ENCODE data around the gene SF1. TPM values are rescaled to one million over a fixed set of nuclear protein-coding genes. Genes with fewer than 3 reads are reported as not detected.

The SF1 gene
- total and polyA plus RNA-seq, 2 of the 4 experiments (the other 2 are of a cell fraction), result 56.8 to 88.0 TPM

- Histone ChIP-seq H2BK5ac (ENCODE audit: low read depth, low read length, poor library complexity, severe bottlenecking) (peak within 1 kb of the TSS; percentile 1), H3K4me3 (ENCODE audit: insufficient read depth, low read depth, low read length) (peak within 1 kb of the TSS; percentile 84), H4K20me1 (ENCODE audit: insufficient read depth, low read length) (no peaks in the 10 kb centered on the region), H3K9me1 (ENCODE audit: insufficient read depth, low read length) (peaks cover 16% of the 10 kb centered on the region), H2BK120ac (ENCODE audit: low read depth, low read length) (no peak within 1 kb of the TSS), H3K79me1 (ENCODE audit: low read depth in 1 of 2, low read length in 2 of 2) (peaks cover 4 to 29% of the 10 kb centered on the region in 2 experiments; a peak in 3 of 4 replicates), H3K14ac (replicated peaks; ENCODE audit: low read depth, low read length) (peak within 1 kb of the TSS; percentile 56), H4K5ac (ENCODE audit: low read depth, low read length) (peak within 1 kb of the TSS; percentile 40), H2AK9ac (replicated peaks; ENCODE audit: low read depth, low read length, poor library complexity) (peak within 1 kb of the TSS; percentile 92), H3K36me3 (ENCODE audit: control insufficient read depth, insufficient read depth, low read length) (peaks cover 36% of the 10 kb centered on the region), H3K23ac (ENCODE audit: low read depth, low read length) (0 out of 2 replicates have a peak within 1 kb of the TSS, but pooled peaks have one; percentile 12), H2AFZ (replicated peaks; ENCODE audit: low read length, poor library complexity) (peak within 1 kb of the TSS; percentile 96), H3K9ac (ENCODE audit: low read depth, low read length) (peak within 1 kb of the TSS; percentile 67), H3K27ac (ENCODE audit: insufficient read depth, low read length) (peak within 1 kb of the TSS; percentile 27), H3K4ac (ENCODE audit: low read depth, low read length) (peak within 1 kb of the TSS; percentile 56), H4K91ac (ENCODE audit: insufficient read depth, low read depth, low read length) (peak within 1 kb of the TSS; percentile 37; the same call in 1 of the 2 replicates), H2AK5ac (ENCODE audit: low read depth, low read length) (peak within 1 kb of the TSS; percentile 58; the same call in 1 of the 2 replicates), H3K27me3 (ENCODE audit: control insufficient read depth, insufficient read depth, low read length) (no peaks in the 10 kb centered on the region), H3K18ac (ENCODE audit: low read depth, low read length) (0 out of 2 replicates have a peak within 1 kb of the TSS, but pooled peaks have one; percentile 3), H2BK20ac (ENCODE audit: low read depth, low read length) (no peak within 1 kb of the TSS), H4K8ac (ENCODE audit: low read depth in 2 of 2, low read length in 2 of 2) (peak within 1 kb of the TSS; percentile 52 to 63; a peak in 3 of 4 replicates), H3K4me2 (ENCODE audit: low read depth, low read length) (peak within 1 kb of the TSS; percentile 96), H3K4me1 (ENCODE audit: control insufficient read depth, insufficient read depth, low read length) (peaks cover 10% of the 10 kb centered on the region), H3K9me3 (ENCODE audit: control insufficient read depth, insufficient read depth, low read length) (no peaks in the 10 kb centered on the region), H2BK15ac (ENCODE audit: low read depth, low read length) (no peak within 1 kb of the TSS), H3K56ac (ENCODE audit: extremely low read depth, insufficient read depth, low read length) (peak within 1 kb of the TSS; percentile 42)
- POLR2A ChIA-PET (ENCODE audit: unreplicated experiment), result interaction anchor here (0.5 to 0.6 kb wide), 2 partner anchors 7 to 74 kb away, joined by 5 to 6 read pairs; no protein-coding TSS in a partner anchor
- in situ Hi-C loops (cut with MboI; ENCODE audit: low sequenced_read_pairs) (no loop called here), dilution Hi-C loops (cut with HindIII; ENCODE audit: low sequenced_read_pairs, unreplicated experiment) (no loop called here), intact Hi-C loops (cut with micrococcal nuclease) (loop anchor here (2.0 kb wide), 1 partner anchor 25 kb away; the partner anchor contains the start of gene SF1)
- ATAC-seq (ENCODE audit: low read depth) (peak; percentile 97), DNase-seq (peak; percentile 68)
- 0% methylated on average over 18 of the region's 58 CpGs; no CpG with 5 or more reads in 1 of the 2 experiments for WGBS, 2 experiments (ENCODE audit: extremely low coverage in 2 of 2, insufficient read length in 1 of 2)
- BruUV-seq (replicated peaks), result no TSS peak
- CTCF ChIA-PET, result interaction anchor here (1.0 kb wide), 1 partner anchor 21 kb away, joined by 3 read pairs; no protein-coding TSS in a partner anchor
- TF ChIP-seq, protein P1, sequence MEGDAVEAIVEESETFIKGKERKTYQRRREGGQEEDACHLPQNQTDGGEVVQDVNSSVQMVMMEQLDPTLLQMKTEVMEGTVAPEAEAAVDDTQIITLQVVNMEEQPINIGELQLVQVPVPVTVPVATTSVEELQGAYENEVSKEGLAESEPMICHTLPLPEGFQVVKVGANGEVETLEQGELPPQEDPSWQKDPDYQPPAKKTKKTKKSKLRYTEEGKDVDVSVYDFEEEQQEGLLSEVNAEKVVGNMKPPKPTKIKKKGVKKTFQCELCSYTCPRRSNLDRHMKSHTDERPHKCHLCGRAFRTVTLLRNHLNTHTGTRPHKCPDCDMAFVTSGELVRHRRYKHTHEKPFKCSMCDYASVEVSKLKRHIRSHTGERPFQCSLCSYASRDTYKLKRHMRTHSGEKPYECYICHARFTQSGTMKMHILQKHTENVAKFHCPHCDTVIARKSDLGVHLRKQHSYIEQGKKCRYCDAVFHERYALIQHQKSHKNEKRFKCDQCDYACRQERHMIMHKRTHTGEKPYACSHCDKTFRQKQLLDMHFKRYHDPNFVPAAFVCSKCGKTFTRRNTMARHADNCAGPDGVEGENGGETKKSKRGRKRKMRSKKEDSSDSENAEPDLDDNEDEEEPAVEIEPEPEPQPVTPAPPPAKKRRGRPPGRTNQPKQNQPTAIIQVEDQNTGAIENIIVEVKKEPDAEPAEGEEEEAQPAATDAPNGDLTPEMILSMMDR (conservative IDR thresholded peaks at IDR 0.05; ENCODE audit: low read depth, low read length), result peak; percentile 38; the same call in 1 of the 2 replicates
- peak; percentile 45 for TF ChIP-seq CEBPB (IDR thresholded peaks at IDR 0.05; ENCODE audit: low read depth, low read length)
- no peak for TF ChIP-seq NFE2L2 (IDR thresholded peaks at IDR 0.05; ENCODE audit: low read depth, low read length)
- no peak for TF ChIP-seq MXI1 (IDR thresholded peaks at IDR 0.05; ENCODE audit: borderline replicate concordance, low read depth, low read length)
- TF ChIP-seq MAZ (IDR thresholded peaks at IDR 0.05; ENCODE audit: borderline replicate concordance, low read depth, low read length), result peak; percentile 40; the same call in 1 of the 2 replicates
- peak; percentile 69 for TF ChIP-seq POLR2A (IDR thresholded peaks at IDR 0.05; ENCODE audit: low read depth, low read length)
- TF ChIP-seq CHD1 (IDR thresholded peaks at IDR 0.05; ENCODE audit: low read depth, low read length), result no peak
- no peak for TF ChIP-seq FOS (IDR thresholded peaks at IDR 0.05; ENCODE audit: low read depth, low read length)
- TF ChIP-seq RAD21 (IDR thresholded peaks at IDR 0.05; ENCODE audit: low read length), result 0 out of 2 replicates have a peak, but pooled peaks have one; percentile 20
Observed at GRCh38 chr11:64803158-64803845, 25.0 kb upstream of the SF1 start, which contains the start of gene MAP4K2. TSS of gene MAP4K2 (minus strand) at chr11:64803214. CDS start at chr11:64803149, 65 bp downstream.
